ENCODE data around the gene DTX3L. TPM values are rescaled to one million over a fixed set of nuclear protein-coding genes. Genes with fewer than 3 reads are reported as not detected.

The DTX3L gene
- total and polyA plus RNA-seq, 2 experiments from 2014 or later: 1.8 to 6.8 TPM

DNA sequence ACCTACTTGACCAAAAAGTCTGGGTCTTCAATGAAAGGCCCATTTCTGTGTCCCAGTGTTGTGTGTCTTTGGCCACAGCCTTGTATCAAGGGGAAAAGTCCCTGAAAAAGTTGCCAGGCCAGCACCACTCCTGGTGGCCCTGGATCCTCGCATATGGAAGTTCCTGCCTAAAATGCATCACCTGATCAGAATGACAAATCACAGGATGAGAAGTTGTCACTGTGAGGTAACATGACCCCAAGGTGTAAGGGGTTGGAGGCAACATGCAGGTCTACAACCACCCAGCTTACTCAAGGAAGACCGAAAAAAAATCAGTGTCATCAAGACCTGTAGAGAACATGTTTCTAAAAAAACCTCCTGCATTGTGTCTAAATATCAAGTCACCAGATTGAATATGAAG is 38.9 kb downstream of the DTX3L start:
- Histone ChIP-seq H3K9me2 (ENCODE audit: insufficient read depth) (0 out of 2 replicates have a peak, but pooled peaks cover 7% of the 10 kb centered on the region), H3K36me3 (ENCODE audit: insufficient read depth) (no peaks in the 10 kb centered on the region), H3K79me2 (replicated peaks; ENCODE audit: insufficient read depth) (no peaks in the 10 kb centered on the region), H3K4me2 (no peak overlapping the region), H4K20me1 (replicated peaks; ENCODE audit: insufficient read depth) (no peaks in the 10 kb centered on the region), H3F3A (replicated peaks; ENCODE audit: low read depth) (no peaks in the 10 kb centered on the region), H2AFZ (peak overlapping the region; percentile 49; the same call in 1 of the 2 replicates), H3K4me3 (no peak overlapping the region), H3K4me1 (ENCODE audit: insufficient read depth) (peaks cover 6% of the 10 kb centered on the region; the same call in 1 of the 2 replicates), H3K27ac (ENCODE audit: low read depth) (no peak overlapping the region), H3K27me3 (ENCODE audit: insufficient read depth) (no peaks in the 10 kb centered on the region)
- Mint-ChIP-seq H3K27ac (no peak overlapping the region), H3K27me3 (ENCODE audit: insufficient read depth, low read depth, poor library complexity) (no peaks in the 10 kb centered on the region), H3K36me3 (ENCODE audit: low read depth) (no peaks in the 10 kb centered on the region), H3K4me1 (peaks cover 5% of the 10 kb centered on the region; the same call in 2 of the 3 replicates), H3K4me3 (no peak overlapping the region), H3K9me3 (no peaks in the 10 kb centered on the region)
- no peak for DNase-seq (ENCODE audit: low spot score)
- ATAC-seq: no peak
- TF ChIP-seq CREB1 (CRISPR knock-in tag; IDR thresholded peaks at IDR 0.05; ENCODE audit: low read depth) (no peak), ZNF331 (CRISPR knock-in tag; IDR thresholded peaks at IDR 0.05; ENCODE audit: low read depth) (no peak)
- TF ChIP-seq, protein P1, sequence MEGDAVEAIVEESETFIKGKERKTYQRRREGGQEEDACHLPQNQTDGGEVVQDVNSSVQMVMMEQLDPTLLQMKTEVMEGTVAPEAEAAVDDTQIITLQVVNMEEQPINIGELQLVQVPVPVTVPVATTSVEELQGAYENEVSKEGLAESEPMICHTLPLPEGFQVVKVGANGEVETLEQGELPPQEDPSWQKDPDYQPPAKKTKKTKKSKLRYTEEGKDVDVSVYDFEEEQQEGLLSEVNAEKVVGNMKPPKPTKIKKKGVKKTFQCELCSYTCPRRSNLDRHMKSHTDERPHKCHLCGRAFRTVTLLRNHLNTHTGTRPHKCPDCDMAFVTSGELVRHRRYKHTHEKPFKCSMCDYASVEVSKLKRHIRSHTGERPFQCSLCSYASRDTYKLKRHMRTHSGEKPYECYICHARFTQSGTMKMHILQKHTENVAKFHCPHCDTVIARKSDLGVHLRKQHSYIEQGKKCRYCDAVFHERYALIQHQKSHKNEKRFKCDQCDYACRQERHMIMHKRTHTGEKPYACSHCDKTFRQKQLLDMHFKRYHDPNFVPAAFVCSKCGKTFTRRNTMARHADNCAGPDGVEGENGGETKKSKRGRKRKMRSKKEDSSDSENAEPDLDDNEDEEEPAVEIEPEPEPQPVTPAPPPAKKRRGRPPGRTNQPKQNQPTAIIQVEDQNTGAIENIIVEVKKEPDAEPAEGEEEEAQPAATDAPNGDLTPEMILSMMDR (conservative IDR thresholded peaks at IDR 0.05; ENCODE audit: low read depth in 2 of 2): no peak

DNA sequence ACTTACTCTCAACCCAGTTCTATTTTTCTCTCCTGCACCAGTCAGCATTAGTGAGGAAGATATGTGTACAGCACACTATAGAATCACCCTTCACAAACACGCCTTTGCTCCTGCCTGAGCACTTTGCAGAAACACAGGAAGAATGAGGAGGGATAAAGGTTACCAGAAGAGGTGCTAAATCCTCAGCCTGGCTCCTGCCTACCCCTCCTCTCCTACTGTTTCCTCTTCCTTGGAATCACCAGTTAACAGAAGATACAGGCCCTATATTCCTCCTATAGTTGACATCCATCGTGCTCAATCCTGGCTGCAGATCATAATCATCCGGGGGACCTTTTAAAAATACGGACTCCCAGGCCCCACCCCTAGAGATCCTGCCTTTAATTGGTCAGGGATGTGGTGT is 42.2 kb downstream of the DTX3L start:
- Mint-ChIP-seq H3K36me3 (ENCODE audit: low read depth) (no peaks in the 10 kb centered on the region), H3K27ac (no peak overlapping the region), H3K9me3 (no peaks in the 10 kb centered on the region), H3K4me1 (peaks cover 5% of the 10 kb centered on the region; the same call in 2 of the 3 replicates), H3K27me3 (ENCODE audit: insufficient read depth, low read depth, poor library complexity) (no peaks in the 10 kb centered on the region), H3K4me3 (no peak overlapping the region)
- Histone ChIP-seq H2AFZ (peak overlapping the region; percentile 82; the same call in 1 of the 2 replicates), H3K4me2 (no peak overlapping the region; the same call in 1 of the 2 replicates), H3K27ac (ENCODE audit: low read depth) (no peak overlapping the region), H3K79me2 (replicated peaks; ENCODE audit: insufficient read depth) (no peaks in the 10 kb centered on the region), H3K9me2 (ENCODE audit: insufficient read depth) (0 out of 2 replicates have a peak, but pooled peaks cover 7% of the 10 kb centered on the region), H3K27me3 (ENCODE audit: insufficient read depth) (no peaks in the 10 kb centered on the region), H3F3A (replicated peaks; ENCODE audit: low read depth) (no peaks in the 10 kb centered on the region), H3K4me3 (no peak overlapping the region), H4K20me1 (replicated peaks; ENCODE audit: insufficient read depth) (no peaks in the 10 kb centered on the region), H3K36me3 (ENCODE audit: insufficient read depth) (no peaks in the 10 kb centered on the region), H3K4me1 (ENCODE audit: insufficient read depth) (peaks cover 6% of the 10 kb centered on the region; the same call in 1 of the 2 replicates)
- ATAC-seq (peak; percentile 44; the same call in 2 of the 3 replicates), DNase-seq (ENCODE audit: low spot score) (no peak)
- TF ChIP-seq, protein P2, sequence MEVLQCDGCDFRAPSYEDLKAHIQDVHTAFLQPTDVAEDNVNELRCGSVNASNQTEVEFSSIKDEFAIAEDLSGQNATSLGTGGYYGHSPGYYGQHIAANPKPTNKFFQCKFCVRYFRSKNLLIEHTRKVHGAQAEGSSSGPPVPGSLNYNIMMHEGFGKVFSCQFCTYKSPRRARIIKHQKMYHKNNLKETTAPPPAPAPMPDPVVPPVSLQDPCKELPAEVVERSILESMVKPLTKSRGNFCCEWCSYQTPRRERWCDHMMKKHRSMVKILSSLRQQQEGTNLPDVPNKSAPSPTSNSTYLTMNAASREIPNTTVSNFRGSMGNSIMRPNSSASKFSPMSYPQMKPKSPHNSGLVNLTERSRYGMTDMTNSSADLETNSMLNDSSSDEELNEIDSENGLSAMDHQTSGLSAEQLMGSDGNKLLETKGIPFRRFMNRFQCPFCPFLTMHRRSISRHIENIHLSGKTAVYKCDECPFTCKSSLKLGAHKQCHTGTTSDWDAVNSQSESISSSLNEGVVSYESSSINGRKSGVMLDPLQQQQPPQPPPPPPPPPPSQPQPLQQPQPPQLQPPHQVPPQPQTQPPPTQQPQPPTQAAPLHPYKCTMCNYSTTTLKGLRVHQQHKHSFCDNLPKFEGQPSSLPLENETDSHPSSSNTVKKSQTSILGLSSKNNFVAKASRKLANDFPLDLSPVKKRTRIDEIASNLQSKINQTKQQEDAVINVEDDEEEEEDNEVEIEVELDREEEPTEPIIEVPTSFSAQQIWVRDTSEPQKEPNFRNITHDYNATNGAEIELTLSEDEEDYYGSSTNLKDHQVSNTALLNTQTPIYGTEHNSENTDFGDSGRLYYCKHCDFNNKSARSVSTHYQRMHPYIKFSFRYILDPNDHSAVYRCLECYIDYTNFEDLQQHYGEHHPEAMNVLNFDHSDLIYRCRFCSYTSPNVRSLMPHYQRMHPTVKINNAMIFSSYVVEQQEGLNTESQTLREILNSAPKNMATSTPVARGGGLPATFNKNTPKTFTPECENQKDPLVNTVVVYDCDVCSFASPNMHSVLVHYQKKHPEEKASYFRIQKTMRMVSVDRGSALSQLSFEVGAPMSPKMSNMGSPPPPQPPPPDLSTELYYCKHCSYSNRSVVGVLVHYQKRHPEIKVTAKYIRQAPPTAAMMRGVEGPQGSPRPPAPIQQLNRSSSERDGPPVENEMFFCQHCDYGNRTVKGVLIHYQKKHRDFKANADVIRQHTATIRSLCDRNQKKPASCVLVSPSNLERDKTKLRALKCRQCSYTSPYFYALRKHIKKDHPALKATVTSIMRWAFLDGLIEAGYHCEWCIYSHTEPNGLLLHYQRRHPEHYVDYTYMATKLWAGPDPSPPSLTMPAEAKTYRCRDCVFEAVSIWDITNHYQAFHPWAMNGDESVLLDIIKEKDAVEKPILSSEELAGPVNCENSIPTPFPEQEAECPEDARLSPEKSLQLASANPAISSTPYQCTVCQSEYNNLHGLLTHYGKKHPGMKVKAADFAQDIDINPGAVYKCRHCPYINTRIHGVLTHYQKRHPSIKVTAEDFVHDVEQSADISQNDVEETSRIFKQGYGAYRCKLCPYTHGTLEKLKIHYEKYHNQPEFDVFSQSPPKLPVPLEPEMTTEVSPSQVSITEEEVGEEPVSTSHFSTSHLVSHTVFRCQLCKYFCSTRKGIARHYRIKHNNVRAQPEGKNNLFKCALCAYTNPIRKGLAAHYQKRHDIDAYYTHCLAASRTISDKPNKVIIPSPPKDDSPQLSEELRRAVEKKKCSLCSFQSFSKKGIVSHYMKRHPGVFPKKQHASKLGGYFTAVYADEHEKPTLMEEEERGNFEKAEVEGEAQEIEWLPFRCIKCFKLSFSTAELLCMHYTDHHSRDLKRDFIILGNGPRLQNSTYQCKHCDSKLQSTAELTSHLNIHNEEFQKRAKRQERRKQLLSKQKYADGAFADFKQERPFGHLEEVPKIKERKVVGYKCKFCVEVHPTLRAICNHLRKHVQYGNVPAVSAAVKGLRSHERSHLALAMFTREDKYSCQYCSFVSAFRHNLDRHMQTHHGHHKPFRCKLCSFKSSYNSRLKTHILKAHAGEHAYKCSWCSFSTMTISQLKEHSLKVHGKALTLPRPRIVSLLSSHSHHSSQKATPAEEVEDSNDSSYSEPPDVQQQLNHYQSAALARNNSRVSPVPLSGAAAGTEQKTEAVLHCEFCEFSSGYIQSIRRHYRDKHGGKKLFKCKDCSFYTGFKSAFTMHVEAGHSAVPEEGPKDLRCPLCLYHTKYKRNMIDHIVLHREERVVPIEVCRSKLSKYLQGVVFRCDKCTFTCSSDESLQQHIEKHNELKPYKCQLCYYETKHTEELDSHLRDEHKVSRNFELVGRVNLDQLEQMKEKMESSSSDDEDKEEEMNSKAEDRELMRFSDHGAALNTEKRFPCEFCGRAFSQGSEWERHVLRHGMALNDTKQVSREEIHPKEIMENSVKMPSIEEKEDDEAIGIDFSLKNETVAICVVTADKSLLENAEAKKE (CRISPR knock-in tag; IDR thresholded peaks at IDR 0.05): no peak
- TF ChIP-seq POLR2AphosphoS5 (IDR thresholded peaks at IDR 0.05; ENCODE audit: low read depth) (no peak), CREB1 (CRISPR knock-in tag; IDR thresholded peaks at IDR 0.05; ENCODE audit: low read depth) (no peak), ZNF331 (CRISPR knock-in tag; IDR thresholded peaks at IDR 0.05; ENCODE audit: low read depth) (no peak)
- TF ChIP-seq, protein P1 (conservative IDR thresholded peaks at IDR 0.05; ENCODE audit: low read depth in 2 of 2): no peak
- TF ChIP-seq, protein P3, sequence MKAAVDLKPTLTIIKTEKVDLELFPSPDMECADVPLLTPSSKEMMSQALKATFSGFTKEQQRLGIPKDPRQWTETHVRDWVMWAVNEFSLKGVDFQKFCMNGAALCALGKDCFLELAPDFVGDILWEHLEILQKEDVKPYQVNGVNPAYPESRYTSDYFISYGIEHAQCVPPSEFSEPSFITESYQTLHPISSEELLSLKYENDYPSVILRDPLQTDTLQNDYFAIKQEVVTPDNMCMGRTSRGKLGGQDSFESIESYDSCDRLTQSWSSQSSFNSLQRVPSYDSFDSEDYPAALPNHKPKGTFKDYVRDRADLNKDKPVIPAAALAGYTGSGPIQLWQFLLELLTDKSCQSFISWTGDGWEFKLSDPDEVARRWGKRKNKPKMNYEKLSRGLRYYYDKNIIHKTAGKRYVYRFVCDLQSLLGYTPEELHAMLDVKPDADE (IDR thresholded peaks at IDR 0.05): no peak
